ENCODE measurements around the gene SIVA1.
A peak's percentile ranks its signal among the peaks of the same experiment; 100 is the strongest.

The SIVA1 gene

DNA sequence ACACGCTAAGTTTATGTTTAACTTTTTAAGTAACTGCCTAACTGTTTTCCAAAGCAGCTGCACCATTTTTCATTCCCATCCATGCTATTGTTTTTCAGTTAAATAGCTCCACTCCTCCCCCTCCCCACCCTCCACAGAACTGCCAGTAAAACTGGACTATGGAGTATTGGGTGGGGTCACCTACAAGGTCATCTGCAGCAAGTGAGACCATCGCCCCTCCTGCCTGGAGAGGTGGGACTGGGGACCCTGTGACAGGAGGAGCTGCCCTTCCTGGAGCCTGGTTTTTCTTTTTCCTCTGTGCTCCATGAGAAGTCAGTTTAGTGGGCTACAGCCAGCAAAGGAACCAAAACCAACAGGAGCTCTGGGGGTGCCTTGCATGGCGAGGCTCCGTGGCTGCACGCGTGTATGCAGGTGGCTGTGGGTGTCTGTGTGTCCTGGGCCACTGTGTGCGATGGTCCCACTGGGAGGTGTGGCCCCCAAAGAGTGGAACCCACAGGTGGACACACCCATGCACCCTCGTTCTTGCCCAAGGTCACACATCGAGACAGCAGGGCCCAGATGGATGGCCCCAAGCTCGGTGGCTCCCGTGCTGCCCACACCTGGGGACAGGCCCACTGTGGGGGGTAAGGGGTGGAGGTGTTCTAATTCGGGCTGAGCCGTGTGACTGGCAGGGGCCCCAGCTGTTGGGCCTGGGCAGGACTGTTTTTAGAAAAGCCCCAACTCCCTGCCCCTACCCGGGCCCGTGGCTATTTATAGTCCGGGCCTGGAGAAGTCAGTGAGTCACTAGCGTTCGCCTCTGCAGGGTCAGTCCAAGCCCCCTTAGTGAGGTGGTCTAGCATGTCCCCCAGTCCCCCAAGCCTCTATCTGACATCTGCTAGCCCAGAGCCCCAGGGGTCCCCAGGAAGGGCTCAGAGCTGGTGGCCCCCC, 31.2 kb upstream of the SIVA1 start (continued):
- TF ChIP-seq, protein P1, sequence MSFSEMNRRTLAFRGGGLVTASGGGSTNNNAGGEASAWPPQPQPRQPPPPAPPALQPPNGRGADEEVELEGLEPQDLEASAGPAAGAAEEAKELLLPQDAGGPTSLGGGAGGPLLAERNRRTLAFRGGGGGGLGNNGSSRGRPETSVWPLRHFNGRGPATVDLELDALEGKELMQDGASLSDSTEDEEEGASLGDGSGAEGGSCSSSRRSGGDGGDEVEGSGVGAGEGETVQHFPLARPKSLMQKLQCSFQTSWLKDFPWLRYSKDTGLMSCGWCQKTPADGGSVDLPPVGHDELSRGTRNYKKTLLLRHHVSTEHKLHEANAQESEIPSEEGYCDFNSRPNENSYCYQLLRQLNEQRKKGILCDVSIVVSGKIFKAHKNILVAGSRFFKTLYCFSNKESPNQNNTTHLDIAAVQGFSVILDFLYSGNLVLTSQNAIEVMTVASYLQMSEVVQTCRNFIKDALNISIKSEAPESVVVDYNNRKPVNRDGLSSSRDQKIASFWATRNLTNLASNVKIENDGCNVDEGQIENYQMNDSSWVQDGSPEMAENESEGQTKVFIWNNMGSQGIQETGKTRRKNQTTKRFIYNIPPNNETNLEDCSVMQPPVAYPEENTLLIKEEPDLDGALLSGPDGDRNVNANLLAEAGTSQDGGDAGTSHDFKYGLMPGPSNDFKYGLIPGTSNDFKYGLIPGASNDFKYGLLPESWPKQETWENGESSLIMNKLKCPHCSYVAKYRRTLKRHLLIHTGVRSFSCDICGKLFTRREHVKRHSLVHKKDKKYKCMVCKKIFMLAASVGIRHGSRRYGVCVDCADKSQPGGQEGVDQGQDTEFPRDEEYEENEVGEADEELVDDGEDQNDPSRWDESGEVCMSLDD (tag by site-specific recombination; IDR thresholded peaks at IDR 0.05): no peak
- TF ChIP-seq, protein P2, sequence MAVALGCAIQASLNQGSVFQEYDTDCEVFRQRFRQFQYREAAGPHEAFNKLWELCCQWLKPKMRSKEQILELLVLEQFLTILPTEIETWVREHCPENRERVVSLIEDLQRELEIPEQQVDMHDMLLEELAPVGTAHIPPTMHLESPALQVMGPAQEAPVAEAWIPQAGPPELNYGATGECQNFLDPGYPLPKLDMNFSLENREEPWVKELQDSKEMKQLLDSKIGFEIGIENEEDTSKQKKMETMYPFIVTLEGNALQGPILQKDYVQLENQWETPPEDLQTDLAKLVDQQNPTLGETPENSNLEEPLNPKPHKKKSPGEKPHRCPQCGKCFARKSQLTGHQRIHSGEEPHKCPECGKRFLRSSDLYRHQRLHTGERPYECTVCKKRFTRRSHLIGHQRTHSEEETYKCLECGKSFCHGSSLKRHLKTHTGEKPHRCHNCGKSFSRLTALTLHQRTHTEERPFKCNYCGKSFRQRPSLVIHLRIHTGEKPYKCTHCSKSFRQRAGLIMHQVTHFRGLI (tag by site-specific recombination; IDR thresholded peaks at IDR 0.05): no peak
- TF ChIP-seq ZNF19 (tag by site-specific recombination; IDR thresholded peaks at IDR 0.05; ENCODE audit: low read depth): no peak
- TF ChIP-seq, protein P3, sequence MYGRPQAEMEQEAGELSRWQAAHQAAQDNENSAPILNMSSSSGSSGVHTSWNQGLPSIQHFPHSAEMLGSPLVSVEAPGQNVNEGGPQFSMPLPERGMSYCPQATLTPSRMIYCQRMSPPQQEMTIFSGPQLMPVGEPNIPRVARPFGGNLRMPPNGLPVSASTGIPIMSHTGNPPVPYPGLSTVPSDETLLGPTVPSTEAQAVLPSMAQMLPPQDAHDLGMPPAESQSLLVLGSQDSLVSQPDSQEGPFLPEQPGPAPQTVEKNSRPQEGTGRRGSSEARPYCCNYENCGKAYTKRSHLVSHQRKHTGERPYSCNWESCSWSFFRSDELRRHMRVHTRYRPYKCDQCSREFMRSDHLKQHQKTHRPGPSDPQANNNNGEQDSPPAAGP (tag by site-specific recombination; IDR thresholded peaks at IDR 0.05): 0 out of 2 replicates have a peak, but pooled peaks have one; percentile 25
- no peak for TF ChIP-seq ZNF292 (tag by site-specific recombination; IDR thresholded peaks at IDR 0.05; ENCODE audit: borderline replicate concordance, low read depth)
- TF ChIP-seq GLIS1 (tag by site-specific recombination; IDR thresholded peaks at IDR 0.05): peak; percentile 30
- TF ChIP-seq ZNF76 (tag by site-specific recombination; IDR thresholded peaks at IDR 0.05; ENCODE audit: borderline replicate concordance, low read depth): no peak
- TF ChIP-seq, protein P4, sequence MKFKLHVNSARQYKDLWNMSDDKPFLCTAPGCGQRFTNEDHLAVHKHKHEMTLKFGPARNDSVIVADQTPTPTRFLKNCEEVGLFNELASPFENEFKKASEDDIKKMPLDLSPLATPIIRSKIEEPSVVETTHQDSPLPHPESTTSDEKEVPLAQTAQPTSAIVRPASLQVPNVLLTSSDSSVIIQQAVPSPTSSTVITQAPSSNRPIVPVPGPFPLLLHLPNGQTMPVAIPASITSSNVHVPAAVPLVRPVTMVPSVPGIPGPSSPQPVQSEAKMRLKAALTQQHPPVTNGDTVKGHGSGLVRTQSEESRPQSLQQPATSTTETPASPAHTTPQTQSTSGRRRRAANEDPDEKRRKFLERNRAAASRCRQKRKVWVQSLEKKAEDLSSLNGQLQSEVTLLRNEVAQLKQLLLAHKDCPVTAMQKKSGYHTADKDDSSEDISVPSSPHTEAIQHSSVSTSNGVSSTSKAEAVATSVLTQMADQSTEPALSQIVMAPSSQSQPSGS (tag by site-specific recombination; IDR thresholded peaks at IDR 0.05; ENCODE audit: low read depth): no peak

DNA sequence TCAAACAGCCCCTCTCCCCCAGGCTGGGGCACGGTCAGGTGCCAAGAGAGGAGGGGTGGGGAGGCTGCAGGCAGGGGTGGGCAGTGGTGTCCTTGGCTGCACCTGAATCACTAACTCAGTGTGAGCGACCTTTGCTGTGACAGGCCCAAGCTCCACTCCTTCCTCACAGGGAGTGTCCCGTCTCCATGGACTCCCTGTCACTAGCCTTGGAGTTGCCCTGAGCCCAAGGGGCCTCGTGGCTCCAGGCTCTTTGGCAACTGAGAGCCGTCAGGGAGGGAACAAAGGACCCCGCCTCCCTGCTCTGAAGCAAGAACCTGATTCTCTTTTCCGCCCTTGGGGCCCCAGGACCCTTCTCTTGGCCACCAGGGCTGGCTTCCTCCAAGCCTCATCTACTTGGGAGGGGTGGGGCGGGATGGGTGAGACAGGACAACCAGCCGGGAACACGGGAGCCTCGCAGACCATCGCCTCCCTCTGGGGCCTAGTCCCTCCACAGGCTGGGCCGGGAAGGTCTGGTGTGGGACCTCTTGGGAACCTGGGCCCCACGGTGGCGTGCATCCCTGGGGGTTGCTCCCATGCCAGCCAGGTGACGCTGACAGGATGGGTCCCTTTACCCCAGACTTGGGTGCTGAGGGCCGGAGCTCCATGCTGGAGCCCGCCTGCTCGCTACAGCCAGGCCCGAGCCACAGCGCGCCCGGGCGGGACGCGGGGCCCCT, 29.9 kb upstream of the SIVA1 start:
- Histone ChIP-seq H3K36me3 (ENCODE audit: control insufficient read depth in 2 of 2, insufficient read depth in 1 of 2, low read length in 2 of 2) (peaks cover 0 to 2% of the 10 kb centered on the region in 2 experiments; a peak in 1 of 3 replicates), H3K9me3 (ENCODE audit: control insufficient read depth, insufficient read depth, low read depth, low read length) (no peaks in the 10 kb centered on the region), H3K27ac (ENCODE audit: extremely low read depth, low read depth, low read length) (no peak overlapping the region), H3K4me3 (ENCODE audit: low read depth, low read length) (no peak overlapping the region), H3K4me1 (ENCODE audit: control insufficient read depth, insufficient read depth, low read length) (no peaks in the 10 kb centered on the region; the same call in 1 of the 2 replicates)
- ChIA-PET CTCF (interaction anchor here (0.6 to 2.2 kb wide), 13 partner anchors 14 to 1627 kb away, joined by 3 to 12 read pairs (median 3); partner anchors contain the start of gene SIVA1), POLR2A (no interaction called here)
- TF ChIP-seq ZNF19 (tag by site-specific recombination; IDR thresholded peaks at IDR 0.05; ENCODE audit: low read depth) (no peak), HOXC10 (CRISPR knock-in tag; IDR thresholded peaks at IDR 0.05) (0 out of 2 replicates have a peak, but pooled peaks have one; percentile 53)

DNA sequence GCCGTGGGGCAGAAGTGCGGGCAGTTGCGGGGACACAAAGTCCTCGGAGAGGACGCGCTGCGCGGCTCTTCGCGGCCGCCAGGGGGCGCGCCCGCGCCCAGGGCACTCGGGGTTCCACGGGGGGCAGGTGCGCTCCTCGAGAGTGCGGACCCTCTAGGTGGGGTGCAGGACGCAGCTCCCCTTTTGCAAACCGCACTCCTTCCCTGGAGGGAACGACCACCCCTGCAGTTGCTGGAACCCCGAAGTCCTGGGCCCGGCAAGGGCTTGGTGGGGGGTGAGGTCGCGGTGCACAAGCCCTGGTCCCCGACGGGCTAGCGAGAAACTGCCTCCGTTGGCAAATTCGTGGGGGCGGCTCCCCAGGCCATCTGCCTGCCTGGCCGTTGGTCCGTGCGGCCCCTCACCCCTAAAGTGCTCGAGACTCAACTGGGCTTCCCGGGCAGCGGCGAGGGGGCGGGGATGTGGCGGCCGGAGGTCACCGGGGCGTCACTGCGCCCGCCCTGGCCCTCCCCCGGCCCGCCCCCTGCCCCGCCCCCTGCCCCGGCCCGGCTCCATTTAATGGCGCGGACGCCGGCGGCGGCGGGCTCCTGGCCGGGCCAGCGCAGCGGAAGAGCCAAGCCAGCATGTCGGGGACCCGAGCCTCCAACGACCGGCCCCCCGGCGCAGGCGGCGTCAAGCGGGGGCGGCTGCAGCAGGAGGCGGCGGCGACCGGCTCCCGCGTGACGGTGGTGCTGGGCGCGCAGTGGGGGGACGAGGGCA, 29.1 kb upstream of the SIVA1 start, which contains the start of gene ADSS1:
Gene ADSS1, plus strand, starts transcription at position 579 of the 756 bp plus-strand sequence. Its CDS starts 42 bp downstream, at position 621.
- no peak within 1 kb of the TSS for H3K27ac ChIP-seq (ENCODE audit: extremely low read depth, low read depth, low read length)
- H3K4me3 ChIP-seq (ENCODE audit: low read depth, low read length): peak within 1 kb of the TSS; percentile 57
- CTCF ChIA-PET: interaction anchor here (0.5 to 2.2 kb wide), 12 partner anchors 13 to 1628 kb away, joined by 3 to 12 read pairs (median 3); partner anchors contain the start of gene SIVA1
- POLR2A ChIA-PET: interaction anchor here (0.6 kb wide), 1 partner anchor 498 kb away, joined by 4 read pairs; no protein-coding TSS in a partner anchor
- H3K9me3 ChIP-seq (ENCODE audit: control insufficient read depth, insufficient read depth, low read depth, low read length): no peaks in the 10 kb centered on the region
- no peaks in the 10 kb centered on the region; the same call in 1 of the 2 replicates for H3K4me1 ChIP-seq (ENCODE audit: control insufficient read depth, insufficient read depth, low read length)
- peaks cover 0 to 2% of the 10 kb centered on the region in 2 experiments; a peak in 1 of 3 replicates for H3K36me3 ChIP-seq (ENCODE audit: control insufficient read depth in 2 of 2, insufficient read depth in 1 of 2, low read length in 2 of 2)
- TF ChIP-seq ZNF48 (tag by site-specific recombination; IDR thresholded peaks at IDR 0.05) (no peak), ZNF114 (tag by site-specific recombination; IDR thresholded peaks at IDR 0.05) (no peak), TRIM28 (IDR thresholded peaks at IDR 0.05; ENCODE audit: borderline replicate concordance, low read length) (no peak), SP2 (tag by site-specific recombination; IDR thresholded peaks at IDR 0.05) (peak; percentile 57), ZNF214 (tag by site-specific recombination; IDR thresholded peaks at IDR 0.05; ENCODE audit: borderline replicate concordance) (no peak), ZFHX2 (tag by site-specific recombination; conservative IDR thresholded peaks at IDR 0.05) (0 out of 2 replicates have a peak, but pooled peaks have one; percentile 15), ZBTB7A (tag by site-specific recombination; IDR thresholded peaks at IDR 0.05; ENCODE audit: low read depth) (peak; percentile 97), SP3 (tag by site-specific recombination; IDR thresholded peaks at IDR 0.05) (peak; percentile 74), ZNF112 (tag by site-specific recombination; IDR thresholded peaks at IDR 0.05) (no peak), ZNF843 (tag by site-specific recombination; IDR thresholded peaks at IDR 0.05) (no peak), ZFP41 (tag by site-specific recombination; IDR thresholded peaks at IDR 0.05; ENCODE audit: borderline replicate concordance) (no peak), ZNF501 (tag by site-specific recombination; IDR thresholded peaks at IDR 0.05) (0 out of 2 replicates have a peak, but pooled peaks have one; percentile 57), MEIS1 (CRISPR knock-in tag; IDR thresholded peaks at IDR 0.05; ENCODE audit: borderline replicate concordance) (no peak)
